Stimulated activated CD4-positive, alpha-beta T cell treated with anti-CD3 and anti-CD28 coated beads, Interleukin-12 subunit alpha, Interleukin-12 subunit beta, amount 100 ng/mL, for 48 hours (primary cell): ENCODE results near the gene ADAM10.

ENCODE experiments used
- DNase-seq, 3 donors: peaks; one replicate each; pipeline ENCODE4 v3.0.0-alpha.2; 2020; ENCODE audit warnings: low read depth in 2 of 3, low spot score in 1 of 3

ADAM10 gene

GRCh38 chr15:58755956-58756355 lies 6.4 kb upstream of the ADAM10 start:
- no peak for DNase-seq

GRCh38 chr15:58755350-58755749 lies 5.8 kb upstream of the ADAM10 start:
- no peak for DNase-seq

- DNase-seq = no peak
Observed at GRCh38 chr15:58752716-58753115, 3.2 kb upstream of the ADAM10 start.

GRCh38 chr15:58748852-58749531 lies 515 bp downstream of the ADAM10 start:
- DNase-seq = peak in 2 of 3 donors; percentile 24 to 36

GRCh38 chr15:58748040-58748851 lies 1.3 kb downstream of the ADAM10 start:
- peak in 2 of 3 donors; percentile 28 to 52 for DNase-seq

- DNase-seq = no peak
Observed at GRCh38 chr15:58746174-58746573, 3.3 kb downstream of the ADAM10 start.

GRCh38 chr15:58742819-58743502 lies 6.5 kb downstream of the ADAM10 start:
- no peak for DNase-seq

GRCh38 chr15:58742022-58742813 lies 7.3 kb downstream of the ADAM10 start:
- no peak for DNase-seq

- no peak for DNase-seq
Observed at GRCh38 chr15:58741032-58741431, 8.5 kb downstream of the ADAM10 start.

GRCh38 chr15:58740436-58740835 lies 9.1 kb downstream of the ADAM10 start:
- no peak for DNase-seq

GRCh38 chr15:58738046-58738707 lies 11.3 kb downstream of the ADAM10 start:
- DNase-seq = no peak

GRCh38 chr15:58737298-58737697 lies 12.2 kb downstream of the ADAM10 start:
- DNase-seq = no peak

GRCh38 chr15:58736018-58736643 lies 13.4 kb downstream of the ADAM10 start:
- DNase-seq = no peak

- no peak for DNase-seq
Observed at GRCh38 chr15:58734859-58735258, 14.6 kb downstream of the ADAM10 start.

GRCh38 chr15:58732625-58733363 lies 16.7 kb downstream of the ADAM10 start:
- DNase-seq = no peak

- DNase-seq = no peak
Observed at GRCh38 chr15:58731756-58732535, 17.6 kb downstream of the ADAM10 start.

GRCh38 chr15:58726867-58727266 lies 22.6 kb downstream of the ADAM10 start:
- no peak for DNase-seq

- DNase-seq = no peak
Observed at GRCh38 chr15:58724466-58724865, 25.0 kb downstream of the ADAM10 start.

GRCh38 chr15:58717357-58717756 lies 32.1 kb downstream of the ADAM10 start:
- DNase-seq = no peak
